ENCODE measurements around the gene SPC24. TPM values are rescaled to one million over a fixed set of nuclear protein-coding genes. Genes with fewer than 3 reads are reported as not detected.
A peak's percentile ranks its signal among the peaks of the same experiment; 100 is the strongest.

SPC24 gene
- total and polyA plus RNA-seq, 9 of the 15 experiments (the other 6 are each of a cell fraction or from before 2014, with no cell fraction given): 18.2 to 154 (median 60.9) TPM

DNA sequence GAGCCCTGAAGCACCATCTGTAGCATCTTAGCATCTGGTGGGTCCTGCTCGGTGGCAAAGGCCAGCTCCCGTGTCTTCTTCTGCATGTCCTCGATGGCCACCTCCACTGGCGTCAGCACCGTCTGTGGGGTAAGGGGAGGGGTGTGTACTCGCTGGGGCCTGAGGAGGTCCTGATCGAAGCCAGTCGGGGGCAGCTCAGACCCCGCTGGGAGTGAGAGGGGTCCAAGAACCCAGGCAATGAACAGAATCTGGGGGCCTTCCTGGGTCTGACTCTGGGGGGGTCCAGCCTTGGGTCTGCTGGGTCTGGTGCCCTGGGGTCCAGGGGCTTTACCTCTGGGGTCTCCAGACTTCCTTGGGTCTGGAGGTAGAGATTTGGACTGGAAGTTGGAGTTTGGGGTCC, 45.3 kb upstream of the SPC24 start:
- H2AFZ ChIP-seq (ENCODE audit: low read depth, low read length): no peak overlapping the region
- no peak for FAIRE-seq
- ATAC-seq: no peak
- peaks cover 17 to 54% of the 10 kb centered on the region in 2 experiments for H3K4me1 ChIP-seq (replicated peaks in 1 of 2; ENCODE audit: control insufficient read depth in 2 of 2, insufficient read depth in 2 of 2, low read length in 2 of 2)
- no peak overlapping the region for H3K4me2 ChIP-seq (ENCODE audit: insufficient read depth, low read length)
- H3K4me3 ChIP-seq: no peak overlapping the region
- in situ Hi-C loops (cut with MboI): loop anchor here (5.0 kb wide), 2 partner anchors 69 to 164 kb away; no protein-coding TSS in a partner anchor
- no peak for TF ChIP-seq SMARCE1 (IDR thresholded peaks at IDR 0.05)
- no peak for TF ChIP-seq MAZ (CRISPR knock-in tag; conservative IDR thresholded peaks at IDR 0.05 in 1 of 2, IDR thresholded peaks at IDR 0.05 in 1 of 2)
- TF ChIP-seq ZFPM2 (CRISPR knock-in tag; IDR thresholded peaks at IDR 0.05): no peak
- no peak for TF ChIP-seq RBM14 (IDR thresholded peaks at IDR 0.05; ENCODE audit: borderline replicate concordance, insufficient read depth, low read depth, low read length)
- CTCF ChIA-PET (ENCODE audit: low intra/inter-chr PET ratio): no interaction called here
- 71% methylated on average over 9 of the region's 9 CpGs for WGBS (ENCODE audit: insufficient coverage, low coverage, missing lambda C conversion rate)
- peak overlapping the region in 1 of 2 experiments; percentile 59; a peak in 1 of 4 replicates for H3K9ac ChIP-seq (ENCODE audit: insufficient read depth in 1 of 2, low read depth in 2 of 2, low read length in 2 of 2)
- H3K79me2 ChIP-seq (ENCODE audit: control insufficient read depth, insufficient read depth, low read length): peaks cover 12% of the 10 kb centered on the region
- H4K20me1 ChIP-seq (replicated peaks; ENCODE audit: control insufficient read depth, insufficient read depth, low read length): 0 out of 2 replicates have a peak, but pooled peaks cover 3% of the 10 kb centered on the region
- BruUV-seq (replicated peaks): no TSS peak
- intact Hi-C loops (cut with micrococcal nuclease): no loop called here
- no peaks in the 10 kb centered on the region for H3K9me3 ChIP-seq (replicated peaks; ENCODE audit: control insufficient read depth, insufficient read depth, low read depth, low read length)
- H3K27me3 ChIP-seq (ENCODE audit: control insufficient read depth in 2 of 2, insufficient read depth in 2 of 2, low read length in 2 of 2): no peaks in the 10 kb centered on the region
- DNase-seq (ENCODE audit: extremely low read depth in 1 of 4, low spot score in 3 of 4): no peak
- H3K36me3 ChIP-seq (ENCODE audit: control insufficient read depth, insufficient read depth, low read length): no peaks in the 10 kb centered on the region
- POLR2A ChIA-PET: interaction anchor here (0.7 to 0.8 kb wide), 2 partner anchors 15 to 45 kb away, joined by 4 read pairs; partner anchors contain the start of gene SPC24
- no peaks in the 10 kb centered on the region for H3K9me1 ChIP-seq (ENCODE audit: control insufficient read depth, insufficient read depth, low read length)
- no peak overlapping the region for H3K27ac ChIP-seq (ENCODE audit: extremely low read depth, low read depth, low read length)

DNA sequence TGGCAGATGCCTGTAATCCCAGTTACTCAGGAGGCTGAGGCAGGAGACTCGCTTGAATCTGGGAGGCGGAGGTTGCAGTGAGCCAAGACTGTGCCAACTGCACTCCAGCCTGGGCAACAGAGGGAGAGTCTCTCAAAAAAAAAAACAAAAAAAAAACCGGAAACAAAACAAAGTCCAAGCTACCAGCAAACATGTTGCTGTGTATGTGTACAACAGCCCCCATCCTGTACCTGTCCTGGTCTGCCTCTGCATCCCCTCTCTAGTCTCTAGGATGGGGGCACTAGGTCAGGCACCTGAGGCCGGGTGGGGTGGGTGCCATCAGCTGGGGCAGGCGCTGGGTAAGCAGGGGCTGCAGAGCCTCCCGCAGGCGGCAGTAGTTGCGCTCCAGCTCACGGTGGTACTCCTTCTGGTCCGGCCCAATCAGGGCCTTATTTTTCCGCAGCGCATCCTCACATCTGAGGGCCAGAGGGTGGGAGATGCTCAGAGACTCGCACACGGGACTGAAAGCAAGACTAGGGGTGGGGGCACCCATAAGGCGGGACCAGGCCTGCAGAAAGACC, 44.5 kb upstream of the SPC24 start:
- POLR2A ChIA-PET: interaction anchor here (0.7 kb wide), 1 partner anchor 44 kb away, joined by 4 read pairs; the partner anchor contains the start of gene SPC24
- Histone ChIP-seq H3K4me2 (ENCODE audit: insufficient read depth, low read length) (no peak overlapping the region), H2AFZ (ENCODE audit: low read depth, low read length) (no peak overlapping the region), H3K4me3 (no peak overlapping the region), H3K9me1 (ENCODE audit: control insufficient read depth, insufficient read depth, low read length) (no peaks in the 10 kb centered on the region), H3K9me3 (replicated peaks; ENCODE audit: control insufficient read depth, insufficient read depth, low read depth, low read length) (no peaks in the 10 kb centered on the region), H3K9ac (ENCODE audit: insufficient read depth in 1 of 2, low read depth in 2 of 2, low read length in 2 of 2) (no peak overlapping the region), H3K27me3 (ENCODE audit: control insufficient read depth in 2 of 2, insufficient read depth in 2 of 2, low read length in 2 of 2) (no peaks in the 10 kb centered on the region), H4K20me1 (replicated peaks; ENCODE audit: control insufficient read depth, insufficient read depth, low read length) (0 out of 2 replicates have a peak, but pooled peaks cover 3% of the 10 kb centered on the region), H3K79me2 (ENCODE audit: control insufficient read depth, insufficient read depth, low read length) (peaks cover 15% of the 10 kb centered on the region), H3K36me3 (ENCODE audit: control insufficient read depth, insufficient read depth, low read length) (peaks cover 6% of the 10 kb centered on the region; the same call in 2 of the 3 replicates), H3K4me1 (replicated peaks in 1 of 2; ENCODE audit: control insufficient read depth in 2 of 2, insufficient read depth in 2 of 2, low read length in 2 of 2) (peaks cover 20 to 59% of the 10 kb centered on the region in 2 experiments), H3K27ac (ENCODE audit: extremely low read depth, low read depth, low read length) (no peak overlapping the region)
- intact Hi-C loops (cut with micrococcal nuclease): no loop called here
- DNase-seq (ENCODE audit: extremely low read depth in 1 of 4, low spot score in 3 of 4) (no peak), FAIRE-seq (no peak), ATAC-seq (no peak)
- in situ Hi-C loops (cut with MboI): loop anchor here (5.0 kb wide), 2 partner anchors 68 to 163 kb away; no protein-coding TSS in a partner anchor
- no TSS peak for BruUV-seq (replicated peaks)
- 78% methylated on average over 14 of the region's 15 CpGs for WGBS (ENCODE audit: insufficient coverage, low coverage, missing lambda C conversion rate)
- CTCF ChIA-PET (ENCODE audit: low intra/inter-chr PET ratio): no interaction called here
- TF ChIP-seq ZNF134 (CRISPR knock-in tag; conservative IDR thresholded peaks at IDR 0.05) (no peak), ZNF253 (CRISPR knock-in tag; conservative IDR thresholded peaks at IDR 0.05) (no peak), ZBED1 (IDR thresholded peaks at IDR 0.05) (no peak), SIN3B (IDR thresholded peaks at IDR 0.05; ENCODE audit: low read depth) (no peak), WHSC1 (IDR thresholded peaks at IDR 0.05; ENCODE audit: low read length) (no peak), TAF1 (IDR thresholded peaks at IDR 0.05; ENCODE audit: control insufficient read depth, extremely low read depth, insufficient read depth, low read length, severe bottlenecking) (no peak)
- TF ChIP-seq, protein P1, sequence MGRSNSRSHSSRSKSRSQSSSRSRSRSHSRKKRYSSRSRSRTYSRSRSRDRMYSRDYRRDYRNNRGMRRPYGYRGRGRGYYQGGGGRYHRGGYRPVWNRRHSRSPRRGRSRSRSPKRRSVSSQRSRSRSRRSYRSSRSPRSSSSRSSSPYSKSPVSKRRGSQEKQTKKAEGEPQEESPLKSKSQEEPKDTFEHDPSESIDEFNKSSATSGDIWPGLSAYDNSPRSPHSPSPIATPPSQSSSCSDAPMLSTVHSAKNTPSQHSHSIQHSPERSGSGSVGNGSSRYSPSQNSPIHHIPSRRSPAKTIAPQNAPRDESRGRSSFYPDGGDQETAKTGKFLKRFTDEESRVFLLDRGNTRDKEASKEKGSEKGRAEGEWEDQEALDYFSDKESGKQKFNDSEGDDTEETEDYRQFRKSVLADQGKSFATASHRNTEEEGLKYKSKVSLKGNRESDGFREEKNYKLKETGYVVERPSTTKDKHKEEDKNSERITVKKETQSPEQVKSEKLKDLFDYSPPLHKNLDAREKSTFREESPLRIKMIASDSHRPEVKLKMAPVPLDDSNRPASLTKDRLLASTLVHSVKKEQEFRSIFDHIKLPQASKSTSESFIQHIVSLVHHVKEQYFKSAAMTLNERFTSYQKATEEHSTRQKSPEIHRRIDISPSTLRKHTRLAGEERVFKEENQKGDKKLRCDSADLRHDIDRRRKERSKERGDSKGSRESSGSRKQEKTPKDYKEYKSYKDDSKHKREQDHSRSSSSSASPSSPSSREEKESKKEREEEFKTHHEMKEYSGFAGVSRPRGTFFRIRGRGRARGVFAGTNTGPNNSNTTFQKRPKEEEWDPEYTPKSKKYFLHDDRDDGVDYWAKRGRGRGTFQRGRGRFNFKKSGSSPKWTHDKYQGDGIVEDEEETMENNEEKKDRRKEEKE (IDR thresholded peaks at IDR 0.05; ENCODE audit: borderline replicate concordance in 1 of 2, control insufficient read depth in 1 of 2, low read depth in 2 of 2, low read length in 1 of 2): no peak
